ENCODE results near the gene INPP5J. TPM values are rescaled to one million over a fixed set of nuclear protein-coding genes. Genes with fewer than 3 reads are reported as not detected.

INPP5J gene
- total and polyA plus RNA-seq, 2 experiments from 2014 or later = 4.8 to 14.5 TPM

DNA sequence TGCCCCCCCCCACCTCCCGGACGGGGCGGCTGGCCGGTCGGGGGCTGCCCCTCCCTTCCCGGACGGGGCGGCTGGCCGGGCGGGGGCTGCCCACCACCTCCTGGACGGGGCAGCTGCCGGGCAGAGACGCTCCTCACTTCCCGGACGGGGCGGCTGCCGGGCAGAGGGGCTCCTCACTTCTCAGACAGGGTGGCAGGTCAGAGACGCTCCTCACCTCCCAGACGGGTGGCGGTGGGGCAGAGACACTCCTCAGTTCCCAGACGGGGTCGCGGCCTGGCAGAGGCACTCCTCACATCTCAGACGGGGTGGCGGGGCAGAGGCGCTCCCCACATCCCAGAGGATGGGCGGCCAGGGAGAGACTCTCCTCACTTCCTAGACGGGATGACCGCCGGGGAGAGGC, 61.2 kb downstream of the INPP5J start:
- TF ChIP-seq, protein P1, sequence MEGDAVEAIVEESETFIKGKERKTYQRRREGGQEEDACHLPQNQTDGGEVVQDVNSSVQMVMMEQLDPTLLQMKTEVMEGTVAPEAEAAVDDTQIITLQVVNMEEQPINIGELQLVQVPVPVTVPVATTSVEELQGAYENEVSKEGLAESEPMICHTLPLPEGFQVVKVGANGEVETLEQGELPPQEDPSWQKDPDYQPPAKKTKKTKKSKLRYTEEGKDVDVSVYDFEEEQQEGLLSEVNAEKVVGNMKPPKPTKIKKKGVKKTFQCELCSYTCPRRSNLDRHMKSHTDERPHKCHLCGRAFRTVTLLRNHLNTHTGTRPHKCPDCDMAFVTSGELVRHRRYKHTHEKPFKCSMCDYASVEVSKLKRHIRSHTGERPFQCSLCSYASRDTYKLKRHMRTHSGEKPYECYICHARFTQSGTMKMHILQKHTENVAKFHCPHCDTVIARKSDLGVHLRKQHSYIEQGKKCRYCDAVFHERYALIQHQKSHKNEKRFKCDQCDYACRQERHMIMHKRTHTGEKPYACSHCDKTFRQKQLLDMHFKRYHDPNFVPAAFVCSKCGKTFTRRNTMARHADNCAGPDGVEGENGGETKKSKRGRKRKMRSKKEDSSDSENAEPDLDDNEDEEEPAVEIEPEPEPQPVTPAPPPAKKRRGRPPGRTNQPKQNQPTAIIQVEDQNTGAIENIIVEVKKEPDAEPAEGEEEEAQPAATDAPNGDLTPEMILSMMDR (conservative IDR thresholded peaks at IDR 0.05; ENCODE audit: low read depth in 2 of 2) = no peak
- TF ChIP-seq JUNB (IDR thresholded peaks at IDR 0.05; ENCODE audit: unreplicated experiment) = no peak
- no peak for TF ChIP-seq STAT1 (IDR thresholded peaks at IDR 0.05; ENCODE audit: unreplicated experiment)
- no peak for TF ChIP-seq ZNF331 (CRISPR knock-in tag; IDR thresholded peaks at IDR 0.05; ENCODE audit: low read depth)
- TF ChIP-seq ZNF114 (CRISPR knock-in tag; IDR thresholded peaks at IDR 0.05) = no peak
- TF ChIP-seq, protein P2, sequence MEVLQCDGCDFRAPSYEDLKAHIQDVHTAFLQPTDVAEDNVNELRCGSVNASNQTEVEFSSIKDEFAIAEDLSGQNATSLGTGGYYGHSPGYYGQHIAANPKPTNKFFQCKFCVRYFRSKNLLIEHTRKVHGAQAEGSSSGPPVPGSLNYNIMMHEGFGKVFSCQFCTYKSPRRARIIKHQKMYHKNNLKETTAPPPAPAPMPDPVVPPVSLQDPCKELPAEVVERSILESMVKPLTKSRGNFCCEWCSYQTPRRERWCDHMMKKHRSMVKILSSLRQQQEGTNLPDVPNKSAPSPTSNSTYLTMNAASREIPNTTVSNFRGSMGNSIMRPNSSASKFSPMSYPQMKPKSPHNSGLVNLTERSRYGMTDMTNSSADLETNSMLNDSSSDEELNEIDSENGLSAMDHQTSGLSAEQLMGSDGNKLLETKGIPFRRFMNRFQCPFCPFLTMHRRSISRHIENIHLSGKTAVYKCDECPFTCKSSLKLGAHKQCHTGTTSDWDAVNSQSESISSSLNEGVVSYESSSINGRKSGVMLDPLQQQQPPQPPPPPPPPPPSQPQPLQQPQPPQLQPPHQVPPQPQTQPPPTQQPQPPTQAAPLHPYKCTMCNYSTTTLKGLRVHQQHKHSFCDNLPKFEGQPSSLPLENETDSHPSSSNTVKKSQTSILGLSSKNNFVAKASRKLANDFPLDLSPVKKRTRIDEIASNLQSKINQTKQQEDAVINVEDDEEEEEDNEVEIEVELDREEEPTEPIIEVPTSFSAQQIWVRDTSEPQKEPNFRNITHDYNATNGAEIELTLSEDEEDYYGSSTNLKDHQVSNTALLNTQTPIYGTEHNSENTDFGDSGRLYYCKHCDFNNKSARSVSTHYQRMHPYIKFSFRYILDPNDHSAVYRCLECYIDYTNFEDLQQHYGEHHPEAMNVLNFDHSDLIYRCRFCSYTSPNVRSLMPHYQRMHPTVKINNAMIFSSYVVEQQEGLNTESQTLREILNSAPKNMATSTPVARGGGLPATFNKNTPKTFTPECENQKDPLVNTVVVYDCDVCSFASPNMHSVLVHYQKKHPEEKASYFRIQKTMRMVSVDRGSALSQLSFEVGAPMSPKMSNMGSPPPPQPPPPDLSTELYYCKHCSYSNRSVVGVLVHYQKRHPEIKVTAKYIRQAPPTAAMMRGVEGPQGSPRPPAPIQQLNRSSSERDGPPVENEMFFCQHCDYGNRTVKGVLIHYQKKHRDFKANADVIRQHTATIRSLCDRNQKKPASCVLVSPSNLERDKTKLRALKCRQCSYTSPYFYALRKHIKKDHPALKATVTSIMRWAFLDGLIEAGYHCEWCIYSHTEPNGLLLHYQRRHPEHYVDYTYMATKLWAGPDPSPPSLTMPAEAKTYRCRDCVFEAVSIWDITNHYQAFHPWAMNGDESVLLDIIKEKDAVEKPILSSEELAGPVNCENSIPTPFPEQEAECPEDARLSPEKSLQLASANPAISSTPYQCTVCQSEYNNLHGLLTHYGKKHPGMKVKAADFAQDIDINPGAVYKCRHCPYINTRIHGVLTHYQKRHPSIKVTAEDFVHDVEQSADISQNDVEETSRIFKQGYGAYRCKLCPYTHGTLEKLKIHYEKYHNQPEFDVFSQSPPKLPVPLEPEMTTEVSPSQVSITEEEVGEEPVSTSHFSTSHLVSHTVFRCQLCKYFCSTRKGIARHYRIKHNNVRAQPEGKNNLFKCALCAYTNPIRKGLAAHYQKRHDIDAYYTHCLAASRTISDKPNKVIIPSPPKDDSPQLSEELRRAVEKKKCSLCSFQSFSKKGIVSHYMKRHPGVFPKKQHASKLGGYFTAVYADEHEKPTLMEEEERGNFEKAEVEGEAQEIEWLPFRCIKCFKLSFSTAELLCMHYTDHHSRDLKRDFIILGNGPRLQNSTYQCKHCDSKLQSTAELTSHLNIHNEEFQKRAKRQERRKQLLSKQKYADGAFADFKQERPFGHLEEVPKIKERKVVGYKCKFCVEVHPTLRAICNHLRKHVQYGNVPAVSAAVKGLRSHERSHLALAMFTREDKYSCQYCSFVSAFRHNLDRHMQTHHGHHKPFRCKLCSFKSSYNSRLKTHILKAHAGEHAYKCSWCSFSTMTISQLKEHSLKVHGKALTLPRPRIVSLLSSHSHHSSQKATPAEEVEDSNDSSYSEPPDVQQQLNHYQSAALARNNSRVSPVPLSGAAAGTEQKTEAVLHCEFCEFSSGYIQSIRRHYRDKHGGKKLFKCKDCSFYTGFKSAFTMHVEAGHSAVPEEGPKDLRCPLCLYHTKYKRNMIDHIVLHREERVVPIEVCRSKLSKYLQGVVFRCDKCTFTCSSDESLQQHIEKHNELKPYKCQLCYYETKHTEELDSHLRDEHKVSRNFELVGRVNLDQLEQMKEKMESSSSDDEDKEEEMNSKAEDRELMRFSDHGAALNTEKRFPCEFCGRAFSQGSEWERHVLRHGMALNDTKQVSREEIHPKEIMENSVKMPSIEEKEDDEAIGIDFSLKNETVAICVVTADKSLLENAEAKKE (CRISPR knock-in tag; IDR thresholded peaks at IDR 0.05) = no peak
- no peaks in the 10 kb centered on the region; the same call in 2 of the 3 replicates for H3K4me1 Mint-ChIP-seq
- H3K36me3 Mint-ChIP-seq (ENCODE audit: low read depth) = peaks cover 34% of the 10 kb centered on the region; the same call in 2 of the 3 replicates
- Histone ChIP-seq H3K4me2 (no peak overlapping the region), H3K27me3 (ENCODE audit: insufficient read depth) (no peaks in the 10 kb centered on the region), H3F3A (replicated peaks; ENCODE audit: low read depth) (no peaks in the 10 kb centered on the region), H3K4me1 (ENCODE audit: insufficient read depth) (no peaks in the 10 kb centered on the region), H2AFZ (no peak overlapping the region), H3K4me3 (no peak overlapping the region), H3K79me2 (replicated peaks; ENCODE audit: insufficient read depth) (no peaks in the 10 kb centered on the region; the same call in 1 of the 2 replicates), H3K9me2 (ENCODE audit: insufficient read depth) (0 out of 2 replicates have a peak, but pooled peaks cover 2% of the 10 kb centered on the region), H3K36me3 (ENCODE audit: insufficient read depth) (no peaks in the 10 kb centered on the region), H3K27ac (ENCODE audit: low read depth) (no peak overlapping the region), H4K20me1 (replicated peaks; ENCODE audit: insufficient read depth) (no peaks in the 10 kb centered on the region)
- ATAC-seq = no peak
- H3K27ac Mint-ChIP-seq = no peak overlapping the region
- no peak for DNase-seq (ENCODE audit: low spot score)
- no peak overlapping the region for H3K4me3 Mint-ChIP-seq
- H3K27me3 Mint-ChIP-seq (ENCODE audit: insufficient read depth, low read depth, poor library complexity) = no peaks in the 10 kb centered on the region
- H3K9me3 Mint-ChIP-seq = peaks cover 19% of the 10 kb centered on the region

MicroRNAs encoded within 50 kb of the gene (microRNA counts, 767-probe panel; counts per million panel counts)
- not detected for microRNA hsa-miR-3928

Small RNAs within 50 kb of the gene (microRNA-seq; reads per million reads assigned to microRNA genes)
- gene MIR3928 = not detected

Small RNAs within 50 kb of the gene (small RNA-seq; reads per million reads assigned to genes)
- not detected for gene MIR3928 (ENCODE audit: low replicate concordance)

Other genes starting within 250 kb of the INPP5J start
- 63.3 and 63.8 TPM in 2 replicates for gene MORC2, start 154.2 kb upstream of the INPP5J start, total RNA-seq (2014; rRNA removed; shearing (Covaris generic))
- 33.1 and 36.0 TPM in 2 replicates for gene MORC2, start 154.2 kb upstream of the INPP5J start, polyA plus RNA-seq (2016; fragmentation: Nextera tagmentation; extraction: Ambion mirVana)
- gene TUG1, start 153.7 kb upstream of the INPP5J start, total RNA-seq (2014; rRNA removed; shearing (Covaris generic)) = 125 and 137 TPM in 2 replicates
- 45.1 and 58.3 TPM in 2 replicates for gene TUG1, start 153.7 kb upstream of the INPP5J start, polyA plus RNA-seq (2016; fragmentation: Nextera tagmentation; extraction: Ambion mirVana)
- 16.3 and 27.4 TPM in 2 replicates for gene SMTN, start 41.6 kb upstream of the INPP5J start, total RNA-seq (2014; rRNA removed; shearing (Covaris generic))
- 32.2 and 34.0 TPM in 2 replicates for gene SMTN, start 41.6 kb upstream of the INPP5J start, polyA plus RNA-seq (2016; fragmentation: Nextera tagmentation; extraction: Ambion mirVana)
- gene SELENOM, start 15.4 kb upstream of the INPP5J start, total RNA-seq (2014; rRNA removed; shearing (Covaris generic)) = 44.9 and 67.6 TPM in 2 replicates
- gene SELENOM, start 15.4 kb upstream of the INPP5J start, polyA plus RNA-seq (2016; fragmentation: Nextera tagmentation; extraction: Ambion mirVana) = 49.7 and 50.8 TPM in 2 replicates
- gene PLA2G3, start 17.5 kb downstream of the INPP5J start, total RNA-seq (2014; rRNA removed; shearing (Covaris generic)) = 31.0 and 34.5 TPM in 2 replicates
- 15.3 and 18.0 TPM in 2 replicates for gene PLA2G3, start 17.5 kb downstream of the INPP5J start, polyA plus RNA-seq (2016; fragmentation: Nextera tagmentation; extraction: Ambion mirVana)
- 13.6 and 15.5 TPM in 2 replicates for gene RNF185, start 37.2 kb downstream of the INPP5J start, total RNA-seq (2014; rRNA removed; shearing (Covaris generic))
- gene RNF185, start 37.2 kb downstream of the INPP5J start, polyA plus RNA-seq (2016; fragmentation: Nextera tagmentation; extraction: Ambion mirVana) = 6.8 and 7.6 TPM in 2 replicates
- gene LIMK2, start 89.3 kb downstream of the INPP5J start, total RNA-seq (2014; rRNA removed; shearing (Covaris generic)) = 35.5 and 39.8 TPM in 2 replicates
- gene LIMK2, start 89.3 kb downstream of the INPP5J start, polyA plus RNA-seq (2016; fragmentation: Nextera tagmentation; extraction: Ambion mirVana) = 12.5 and 14.9 TPM in 2 replicates
- gene PIK3IP1, start 169.5 kb downstream of the INPP5J start, total RNA-seq (2014; rRNA removed; shearing (Covaris generic)) = 1.6 and 2.2 TPM in 2 replicates
- 1.1 and 1.5 TPM in 2 replicates for gene PIK3IP1, start 169.5 kb downstream of the INPP5J start, polyA plus RNA-seq (2016; fragmentation: Nextera tagmentation; extraction: Ambion mirVana)
- gene PATZ1, start 223.4 kb downstream of the INPP5J start, total RNA-seq (2014; rRNA removed; shearing (Covaris generic)) = 51.5 and 56.8 TPM in 2 replicates
- 22.0 and 23.2 TPM in 2 replicates for gene PATZ1, start 223.4 kb downstream of the INPP5J start, polyA plus RNA-seq (2016; fragmentation: Nextera tagmentation; extraction: Ambion mirVana)

Data from GM23338 (cell line).